Activated CD8-positive, alpha-beta memory T cell treated with anti-CD3 and anti-CD28 coated beads, Interleukin-2, amount 50 U/mL, for 1 hour (primary cell): ENCODE results near the gene ANKLE2.
A peak's percentile ranks its signal among the peaks of the same experiment; 100 is the strongest.
"Not testable (repeated sequence)": the region's sequence is repeated elsewhere in the genome, so short reads cannot be mapped to it uniquely, and the experiment has no call there.

Experiments used
- DNase-seq: peaks from one replicate; pipeline ENCODE4 v3.0.0-alpha.2; 2020; ENCODE audit errors: extremely low read depth

Gene ANKLE2

GRCh38 chr12:132776816-132777568 is 15.4 kb upstream of the ANKLE2 start:
- no peak for DNase-seq

- DNase-seq: not testable (repeated sequence)
These were observed 14.6 kb upstream of the ANKLE2 start for GRCh38 chr12:132776230-132776625.

- no peak for DNase-seq
These were observed 14.0 kb upstream of the ANKLE2 start for GRCh38 chr12:132775502-132776229.

GRCh38 chr12:132774646-132775275 is 13.1 kb upstream of the ANKLE2 start:
- DNase-seq: no peak

- no peak for DNase-seq
These were observed 12.5 kb upstream of the ANKLE2 start for GRCh38 chr12:132774159-132774558.

- DNase-seq: no peak
These were observed 11.7 kb upstream of the ANKLE2 start for GRCh38 chr12:132773077-132773955.

- no peak for DNase-seq
These were observed 11.0 kb upstream of the ANKLE2 start for GRCh38 chr12:132772606-132773005.

GRCh38 chr12:132771126-132771838 is 9.7 kb upstream of the ANKLE2 start:
- peak; percentile 23 for DNase-seq

- DNase-seq: no peak
These were observed 4.9 kb upstream of the ANKLE2 start for GRCh38 chr12:132766380-132767085.

- DNase-seq: no peak
These were observed 3.7 kb upstream of the ANKLE2 start for GRCh38 chr12:132765361-132765760.

GRCh38 chr12:132764231-132764630 is 2.6 kb upstream of the ANKLE2 start:
- no peak for DNase-seq

GRCh38 chr12:132761921-132762583 is 420 bp upstream of the ANKLE2 start:
- peak; percentile 46 for DNase-seq

- no peak for DNase-seq
These were observed 2.3 kb downstream of the ANKLE2 start for GRCh38 chr12:132759359-132759758.

- DNase-seq: not testable (repeated sequence)
These were observed 2.8 kb downstream of the ANKLE2 start for GRCh38 chr12:132758825-132759224.

GRCh38 chr12:132754160-132754932 is 7.3 kb downstream of the ANKLE2 start:
- DNase-seq: no peak

- not testable (repeated sequence) for DNase-seq
These were observed 8.0 kb downstream of the ANKLE2 start for GRCh38 chr12:132753670-132754069.

GRCh38 chr12:132748319-132748718 is 13.3 kb downstream of the ANKLE2 start:
- DNase-seq: no peak

GRCh38 chr12:132747896-132748295 is 13.7 kb downstream of the ANKLE2 start:
- DNase-seq: no peak

GRCh38 chr12:132747395-132747794 is 14.2 kb downstream of the ANKLE2 start:
- no peak for DNase-seq
